Glutamatergic neuron (in vitro differentiated cells): ENCODE results near the gene GADD45GIP1. TPM values are rescaled to one million over a fixed set of nuclear protein-coding genes. Genes with fewer than 3 reads are reported as not detected.

Experiments
- DNase-seq: peaks from one replicate; pipeline ENCODE4 v3.0.0; 2022
- H3K27ac Mint-ChIP-seq: one replicate; pipeline ENCODE4 v1.8.0; 2020; ENCODE audit warnings: mild to moderate bottlenecking, mixed read lengths, inconsistent platforms; ENCODE audit not compliant: unreplicated experiment
- H3K27me3 Mint-ChIP-seq: one replicate; pipeline ENCODE4 v1.8.0; 2020; ENCODE audit warnings: mild to moderate bottlenecking, moderate library complexity, mixed read lengths, inconsistent platforms; ENCODE audit not compliant: unreplicated experiment
- H3K36me3 Mint-ChIP-seq: one replicate; pipeline ENCODE4 v1.8.0; 2020; ENCODE audit warnings: mild to moderate bottlenecking, mixed read lengths, inconsistent platforms; ENCODE audit not compliant: unreplicated experiment
- H3K4me1 Mint-ChIP-seq: one replicate; pipeline ENCODE4 v1.8.0; 2020; ENCODE audit warnings: mild to moderate bottlenecking, low read depth, mixed read lengths, inconsistent platforms; ENCODE audit not compliant: unreplicated experiment
- H3K4me3 Mint-ChIP-seq: one replicate; pipeline ENCODE4 v1.8.0; 2020; ENCODE audit warnings: mild to moderate bottlenecking, mixed read lengths, inconsistent platforms; ENCODE audit not compliant: unreplicated experiment
- H3K9me3 Mint-ChIP-seq: one replicate; pipeline ENCODE4 v1.8.0; 2020; ENCODE audit warnings: mild to moderate bottlenecking, moderate library complexity, mixed read lengths, inconsistent platforms; ENCODE audit not compliant: unreplicated experiment
- CTCF ChIP-seq: fragments of 200-600 bp; sonication (generic); IDR thresholded peaks from one replicate; pipeline ENCODE4 v1.5.0; 2021; ENCODE audit not compliant: partially characterized antibody, unreplicated experiment
- microRNA-seq: library from miRNA; unstranded; fragments of <30 nt; microRNA quantifications from one replicate; pipeline ENCODE4, GENCODE V29; 2020; ENCODE audit not compliant: unreplicated experiment
- total RNA-seq: library from RNA; stranded (reverse); fragmentation: NEBNext Ultra II Directional; extraction: Animal tissue kit (Norgen Biotek cat#: 25700); gene quantifications from one replicate; pipeline ENCODE4 v1.2.1, GENCODE V29; 2021; ENCODE audit not compliant: unreplicated experiment

The GADD45GIP1 gene
- total RNA-seq, 1 donor from 2014 or later = 28.8 TPM

- H3K36me3 Mint-ChIP-seq = no peaks in the 10 kb centered on the region
- no peak for TF ChIP-seq CTCF
- peak overlapping the region; percentile 70 for H3K4me3 Mint-ChIP-seq
- H3K27ac Mint-ChIP-seq = peak overlapping the region; percentile 87
- peaks cover 9% of the 10 kb centered on the region for H3K9me3 Mint-ChIP-seq
- H3K4me1 Mint-ChIP-seq = peaks cover 27% of the 10 kb centered on the region
- H3K27me3 Mint-ChIP-seq = peaks cover 3% of the 10 kb centered on the region
- DNase-seq = peak; percentile 57
Measured at GRCh38 chr19:12913011-12913561, 43.9 kb downstream of the GADD45GIP1 start.

GRCh38 chr19:12912571-12912970 lies 44.5 kb downstream of the GADD45GIP1 start:
- DNase-seq = no peak
- Mint-ChIP-seq H3K27me3 (peaks cover 3% of the 10 kb centered on the region), H3K9me3 (peaks cover 7% of the 10 kb centered on the region), H3K36me3 (no peaks in the 10 kb centered on the region), H3K27ac (peak overlapping the region; percentile 87), H3K4me3 (peak overlapping the region; percentile 70), H3K4me1 (peaks cover 27% of the 10 kb centered on the region)
- no peak for TF ChIP-seq CTCF

- Mint-ChIP-seq H3K9me3 (peaks cover 7% of the 10 kb centered on the region), H3K36me3 (no peaks in the 10 kb centered on the region), H3K27me3 (no peaks in the 10 kb centered on the region), H3K4me3 (no peak overlapping the region), H3K27ac (no peak overlapping the region), H3K4me1 (peaks cover 7% of the 10 kb centered on the region)
- no peak for DNase-seq
- no peak for TF ChIP-seq CTCF
Measured at GRCh38 chr19:12907166-12907565, 49.9 kb downstream of the GADD45GIP1 start.

Small RNA genes within 50 kb of the gene (microRNA-seq; reads per million reads assigned to microRNA genes)
- gene MIR5695 = 0.41 reads per million
- gene MIR6515 = 18.1 reads per million, percentile 57 among the genes with 10 or more reads in this experiment

Other genes with a start within 250 kb of the GADD45GIP1 start
- 135 TPM for gene TNPO2, start 233.3 kb downstream of the GADD45GIP1 start, total RNA-seq
- 204 TPM for gene TRIR, start 222.5 kb downstream of the GADD45GIP1 start, total RNA-seq
- 49.3 TPM for gene GET3, start 219.7 kb downstream of the GADD45GIP1 start, total RNA-seq
- not detected for gene BEST2, start 205.4 kb downstream of the GADD45GIP1 start, total RNA-seq
- gene HOOK2, start 181.7 kb downstream of the GADD45GIP1 start, total RNA-seq = 40.1 TPM
- gene JUNB, start 165.7 kb downstream of the GADD45GIP1 start, total RNA-seq = 24.9 TPM
- 671 TPM for gene PRDX2, start 155.4 kb downstream of the GADD45GIP1 start, total RNA-seq
- gene THSD8, start 155.2 kb downstream of the GADD45GIP1 start, total RNA-seq = 14.4 TPM
- gene RNASEH2A, start 150.6 kb downstream of the GADD45GIP1 start, total RNA-seq = 16.7 TPM
- 4.8 TPM for gene RTBDN, start 122.6 kb downstream of the GADD45GIP1 start, total RNA-seq
- 230 TPM for gene MAST1, start 118.7 kb downstream of the GADD45GIP1 start, total RNA-seq
- gene DNASE2, start 75.8 kb downstream of the GADD45GIP1 start, total RNA-seq = 7.9 TPM
- not detected for gene KLF1, start 70.0 kb downstream of the GADD45GIP1 start, total RNA-seq
- gene GCDH, start 66.1 kb downstream of the GADD45GIP1 start, total RNA-seq = 34.2 TPM
- gene SYCE2, start 37.9 kb downstream of the GADD45GIP1 start, total RNA-seq = 0.59 TPM
- 71.6 TPM for gene FARSA, start 23.5 kb downstream of the GADD45GIP1 start, total RNA-seq
- gene CALR, start 18.6 kb downstream of the GADD45GIP1 start, total RNA-seq = 543 TPM
- gene RAD23A, start 11.4 kb downstream of the GADD45GIP1 start, total RNA-seq = 62.1 TPM
- gene DAND5, start 12.4 kb upstream of the GADD45GIP1 start, total RNA-seq = 0.44 TPM
- 2.4 TPM for gene NFIX, start 38.3 kb upstream of the GADD45GIP1 start, total RNA-seq
- gene LYL1, start 145.6 kb upstream of the GADD45GIP1 start, total RNA-seq = 1.3 TPM
- gene TRMT1, start 159.5 kb upstream of the GADD45GIP1 start, total RNA-seq = 29.2 TPM
- 68.6 TPM for gene NACC1, start 161.0 kb upstream of the GADD45GIP1 start, total RNA-seq
- 17.2 TPM for gene STX10, start 193.2 kb upstream of the GADD45GIP1 start, total RNA-seq
- gene IER2, start 193.2 kb upstream of the GADD45GIP1 start, total RNA-seq = 109 TPM